Activated CD8-positive, alpha-beta memory T cell treated with anti-CD3 and anti-CD28 coated beads, Interleukin-2, amount 50 U/mL, for 24 hours (primary cell): Measurements from ENCODE around the gene EFEMP1.
"Not testable (repeated sequence)": the region's sequence is repeated elsewhere in the genome, so short reads cannot be mapped to it uniquely, and the experiment has no call there.

Experiments used
- DNase-seq: peaks from one replicate; pipeline ENCODE4 v3.0.0-alpha.2; 2020; ENCODE audit errors: extremely low read depth

The EFEMP1 gene

GRCh38 chr2:55827855-55828254 is 95.7 kb downstream of the EFEMP1 start:
- DNase-seq: no peak

GRCh38 chr2:55827428-55827827 is 96.2 kb downstream of the EFEMP1 start:
- DNase-seq: not testable (repeated sequence)

GRCh38 chr2:55826246-55826645 is 97.3 kb downstream of the EFEMP1 start:
- DNase-seq: no peak

GRCh38 chr2:55824551-55825096 is 99.0 kb downstream of the EFEMP1 start:
- no peak for DNase-seq
